Measurements from ENCODE around the gene P3H2. TPM values are rescaled to one million over a fixed set of nuclear protein-coding genes. Genes with fewer than 3 reads are reported as not detected.

Gene P3H2
- total and polyA plus RNA-seq, 2 experiments from 2014 or later, result 8.2 to 24.2 TPM

- Histone ChIP-seq H2AFZ (no peak overlapping the region), H3K4me1 (ENCODE audit: insufficient read depth) (no peaks in the 10 kb centered on the region), H3K27me3 (ENCODE audit: insufficient read depth) (no peaks in the 10 kb centered on the region), H3K4me2 (no peak overlapping the region), H3K27ac (ENCODE audit: low read depth) (no peak overlapping the region), H3K79me2 (replicated peaks; ENCODE audit: insufficient read depth) (no peaks in the 10 kb centered on the region), H3K9me2 (ENCODE audit: insufficient read depth) (0 out of 2 replicates have a peak, but pooled peaks cover 4% of the 10 kb centered on the region), H3F3A (replicated peaks; ENCODE audit: low read depth) (no peaks in the 10 kb centered on the region), H3K36me3 (ENCODE audit: insufficient read depth) (peaks cover 8% of the 10 kb centered on the region; the same call in 1 of the 2 replicates), H3K4me3 (no peak overlapping the region), H4K20me1 (replicated peaks; ENCODE audit: insufficient read depth) (no peaks in the 10 kb centered on the region)
- H3K27me3 Mint-ChIP-seq (ENCODE audit: insufficient read depth, low read depth, poor library complexity), result no peaks in the 10 kb centered on the region
- ATAC-seq (no peak), DNase-seq (ENCODE audit: low spot score) (no peak)
- TF ChIP-seq ZNF462 (CRISPR knock-in tag; IDR thresholded peaks at IDR 0.05) (no peak), EZH2phosphoT487 (IDR thresholded peaks at IDR 0.05; ENCODE audit: unreplicated experiment) (no peak), STAT1 (IDR thresholded peaks at IDR 0.05; ENCODE audit: unreplicated experiment) (no peak), NANOG (IDR thresholded peaks at IDR 0.05; ENCODE audit: borderline replicate concordance) (no peak), REST (IDR thresholded peaks at IDR 0.05; ENCODE audit: unreplicated experiment) (no peak), CTCF (conservative IDR thresholded peaks at IDR 0.05; ENCODE audit: low read depth in 2 of 2) (no peak), EZH2 (IDR thresholded peaks at IDR 0.05; ENCODE audit: low read depth, unreplicated experiment) (no peak), ZNF331 (CRISPR knock-in tag; IDR thresholded peaks at IDR 0.05; ENCODE audit: low read depth) (no peak), CREB1 (CRISPR knock-in tag; IDR thresholded peaks at IDR 0.05; ENCODE audit: low read depth) (no peak), ZNF114 (CRISPR knock-in tag; IDR thresholded peaks at IDR 0.05) (no peak), ETS1 (IDR thresholded peaks at IDR 0.05) (no peak), JUNB (IDR thresholded peaks at IDR 0.05; ENCODE audit: unreplicated experiment) (no peak), POLR2AphosphoS5 (IDR thresholded peaks at IDR 0.05; ENCODE audit: low read depth) (no peak)
- no peak overlapping the region for H3K4me3 Mint-ChIP-seq
- H3K27ac Mint-ChIP-seq, result no peak overlapping the region
- H3K4me1 Mint-ChIP-seq, result no peaks in the 10 kb centered on the region; the same call in 2 of the 3 replicates
- H3K9me3 Mint-ChIP-seq, result peaks cover 30% of the 10 kb centered on the region
- H3K36me3 Mint-ChIP-seq (ENCODE audit: low read depth), result peaks cover 37% of the 10 kb centered on the region
These were observed 21.3 kb upstream of the P3H2 start for GRCh38 chr3:190142041-190142440.

Measured in GM23338 (cell line).